HEK293 (cell line): Measurements from ENCODE around the gene ABHD5.

Experiments
- CTCF ChIA-PET: fragments of 350-600 bp; formaldehyde crosslinking; extraction: SDS; loops from one replicate; lab custom pipeline; 2021; ENCODE audit warnings: antibody characterized with exemption; lab: Yijun Ruan, JAX
- POLR2A ChIA-PET: fragments of 300-600 bp; formaldehyde crosslinking; extraction: SDS; loops from one replicate; lab custom pipeline; 2020; ENCODE audit warnings: antibody characterized with exemption, inconsistent platforms; lab: Yijun Ruan, JAX
- H3K27ac ChIP-seq: fragments of 200-500 bp; sonication (Bioruptor generic); 2 replicates; pipeline ENCODE4 v1.5.1; 2014; ENCODE audit warnings: low read depth, low read length, control low read depth, inconsistent platforms; ENCODE audit errors: extremely low read depth
- H3K36me3 ChIP-seq, 2 experiments: fragments of 200-500 bp in 1 of 2; sonication (Bioruptor generic) in 1 of 2; 1 replicate in 1 of 2; 2 replicates in 1 of 2; pipeline ENCODE4 v1.5.1; 2014 to 2017; ENCODE audit warnings: inconsistent platforms in 2 of 2, low read length in 2 of 2; ENCODE audit not compliant: control insufficient read depth in 2 of 2, insufficient read depth in 1 of 2
- H3K4me1 ChIP-seq: fragments of 200-500 bp; sonication (Bioruptor generic); 2 replicates; pipeline ENCODE4 v1.5.1; 2014; ENCODE audit warnings: mild to moderate bottlenecking, low read length, inconsistent platforms; ENCODE audit not compliant: control insufficient read depth, insufficient read depth
- H3K4me3 ChIP-seq: 2 replicates; pipeline ENCODE4 v1.5.1; 2011; ENCODE audit warnings: low read depth, mild to moderate bottlenecking, control low read depth, low read length, moderate library complexity
- H3K9me3 ChIP-seq: fragments of 200-500 bp; sonication (Bioruptor generic); 2 replicates; pipeline ENCODE4 v1.5.1; 2014; ENCODE audit warnings: low read depth, low read length, inconsistent platforms; ENCODE audit not compliant: control insufficient read depth, insufficient read depth
- ATF2 ChIP-seq: fragments of 450-650 bp; formaldehyde crosslinking; IDR thresholded peaks from 2 replicates; pipeline ENCODE4 v1.5.1; 2016; ENCODE audit warnings: missing biosample characterization, missing genetic modification characterization, low read depth
- GLIS1 ChIP-seq: fragments of 450-650 bp; formaldehyde crosslinking; IDR thresholded peaks from 2 replicates; pipeline ENCODE4 v1.5.1; 2016; ENCODE audit warnings: missing biosample characterization, missing genetic modification characterization
- HIC1 ChIP-seq: fragments of 450-650 bp; formaldehyde crosslinking; IDR thresholded peaks from 2 replicates; pipeline ENCODE4 v1.5.1; 2016; ENCODE audit warnings: missing biosample characterization, missing genetic modification characterization
- KLF1 ChIP-seq: fragments of 450-650 bp; formaldehyde crosslinking; IDR thresholded peaks from 2 replicates; pipeline ENCODE4 v1.5.1; 2016; ENCODE audit warnings: missing biosample characterization, missing genetic modification characterization
- KLF17 ChIP-seq: fragments of 450-650 bp; formaldehyde crosslinking; IDR thresholded peaks from 2 replicates; pipeline ENCODE4 v1.5.1; 2016; ENCODE audit warnings: missing biosample characterization, missing genetic modification characterization
- KLF8 ChIP-seq: fragments of 450-650 bp; formaldehyde crosslinking; IDR thresholded peaks from 2 replicates; pipeline ENCODE4 v1.5.1; 2016; ENCODE audit warnings: missing biosample characterization, missing genetic modification characterization
- MZF1 ChIP-seq: fragments of 450-650 bp; formaldehyde crosslinking; IDR thresholded peaks from 2 replicates; pipeline ENCODE4 v1.5.1; 2017; ENCODE audit warnings: missing biosample characterization, missing genetic modification characterization, borderline replicate concordance
- ZFHX2 ChIP-seq: fragments of 450-650 bp; formaldehyde crosslinking; conservative IDR thresholded peaks from 2 replicates; pipeline ENCODE4 v1.5.1; 2016; ENCODE audit warnings: missing biosample characterization, missing genetic modification characterization
- ZFP41 ChIP-seq: fragments of 450-650 bp; formaldehyde crosslinking; IDR thresholded peaks from 2 replicates; pipeline ENCODE4 v1.5.1; 2016; ENCODE audit warnings: missing biosample characterization, missing genetic modification characterization, borderline replicate concordance
- ZNF174 ChIP-seq: fragments of 450-650 bp; formaldehyde crosslinking; IDR thresholded peaks from 2 replicates; pipeline ENCODE4 v1.5.0; 2017; ENCODE audit warnings: missing biosample characterization, mild to moderate bottlenecking, missing genetic modification characterization
- ZNF302 ChIP-seq: fragments of 450-650 bp; formaldehyde crosslinking; IDR thresholded peaks from 2 replicates; pipeline ENCODE4 v1.5.1; 2016; ENCODE audit warnings: missing biosample characterization, missing genetic modification characterization, low read depth
- ZNF394 ChIP-seq: fragments of 450-650 bp; formaldehyde crosslinking; IDR thresholded peaks from 2 replicates; pipeline ENCODE4 v1.5.1; 2016; ENCODE audit warnings: missing biosample characterization, missing genetic modification characterization, mild to moderate bottlenecking, moderate library complexity, borderline replicate concordance
- ZNF544 ChIP-seq: fragments of 450-650 bp; formaldehyde crosslinking; IDR thresholded peaks from 2 replicates; pipeline ENCODE4 v1.5.0; 2017; ENCODE audit warnings: missing biosample characterization, missing genetic modification characterization
- ZNF623 ChIP-seq: fragments of 450-650 bp; formaldehyde crosslinking; IDR thresholded peaks from 2 replicates; pipeline ENCODE4 v1.5.1; 2016; ENCODE audit warnings: missing biosample characterization, missing genetic modification characterization
- ZNF645 ChIP-seq: fragments of 450-650 bp; formaldehyde crosslinking; IDR thresholded peaks from 2 replicates; pipeline ENCODE4; 2016; ENCODE audit warnings: missing biosample characterization, missing genetic modification characterization
- ZNF701 ChIP-seq: fragments of 450-650 bp; formaldehyde crosslinking; IDR thresholded peaks from 2 replicates; pipeline ENCODE4 v1.5.1; 2016; ENCODE audit warnings: missing biosample characterization, missing genetic modification characterization
- ZNF792 ChIP-seq: fragments of 450-650 bp; formaldehyde crosslinking; IDR thresholded peaks from 2 replicates; pipeline ENCODE4 v1.5.1; 2016; ENCODE audit warnings: missing biosample characterization, missing genetic modification characterization

The ABHD5 gene

GRCh38 chr3:43685921-43686320 lies 4.8 kb upstream of the ABHD5 start:
- Histone ChIP-seq H3K4me1 (no peaks in the 10 kb centered on the region), H3K36me3 (no peaks in the 10 kb centered on the region), H3K27ac (no peak overlapping the region), H3K9me3 (no peaks in the 10 kb centered on the region), H3K4me3 (no peak overlapping the region)
- TF ChIP-seq HIC1 (tag by site-specific recombination), result no peak
- no peak for TF ChIP-seq KLF8 (tag by site-specific recombination)
- TF ChIP-seq ATF2 (tag by site-specific recombination), result no peak
- no peak for TF ChIP-seq ZNF792 (tag by site-specific recombination)
- no peak for TF ChIP-seq ZFHX2 (tag by site-specific recombination)
- no peak for TF ChIP-seq ZNF302
- no peak for TF ChIP-seq KLF1 (tag by site-specific recombination)
- no peak for TF ChIP-seq ZNF394 (tag by site-specific recombination)
- TF ChIP-seq KLF17 (tag by site-specific recombination), result no peak
- TF ChIP-seq ZFP41, result no peak
- TF ChIP-seq ZNF544 (tag by site-specific recombination), result no peak
- TF ChIP-seq MZF1 (tag by site-specific recombination), result no peak
- no peak for TF ChIP-seq ZNF701
- TF ChIP-seq GLIS1 (tag by site-specific recombination), result no peak
- no peak for TF ChIP-seq ZNF623
- ChIA-PET CTCF (no interaction called here), POLR2A (no interaction called here)

- H3K9me3 ChIP-seq, result no peaks in the 10 kb centered on the region
- H3K4me1 ChIP-seq, result no peaks in the 10 kb centered on the region
- no peak overlapping the region for H3K27ac ChIP-seq
- CTCF ChIA-PET, result no interaction called here
- TF ChIP-seq ZNF645 (tag by site-specific recombination) (no peak), ZNF174 (tag by site-specific recombination) (no peak)
- TF ChIP-seq, all 188 proteins: peak for 0
- POLR2A ChIA-PET, result no interaction called here
- Histone ChIP-seq H3K36me3 (no peaks in the 10 kb centered on the region), H3K4me3 (no peak overlapping the region)
Observed at GRCh38 chr3:43686333-43686699, 4.4 kb upstream of the ABHD5 start.
